Neural cell (in vitro differentiated cells): Measurements from ENCODE around the gene SENP3. TPM values are rescaled to one million over a fixed set of nuclear protein-coding genes. Genes with fewer than 3 reads are reported as not detected.
"Not testable (repeated sequence)": the region's sequence is repeated elsewhere in the genome, so short reads cannot be mapped to it uniquely, and the experiment has no call there.

Experiments used
- H2AFZ ChIP-seq: fragments of 200-600, 300-800 bp; sonication (generic), shearing (Covaris generic); 2 replicates; pipeline ENCODE4 v1.6.0; 2014; ENCODE audit warnings: low read depth, mild to moderate bottlenecking, antibody characterized with exemption, low read length, moderate library complexity
- H3F3A ChIP-seq: fragments of 200-600 bp; shearing (Covaris generic); 2 replicates; pipeline ENCODE4 v1.6.1; 2016; ENCODE audit warnings: mild to moderate bottlenecking, moderate library complexity, mixed read lengths, antibody characterized with exemption, low read length; ENCODE audit not compliant: insufficient read depth, poor library complexity, severe bottlenecking
- H3K27ac ChIP-seq: fragments of 200-600, 300-800 bp; sonication (generic), shearing (Covaris generic); 2 replicates; pipeline ENCODE4 v1.5.1; 2014; ENCODE audit warnings: mild to moderate bottlenecking, low read length, moderate library complexity
- H3K27me3 ChIP-seq: fragments of 300-800, 200-600 bp; sonication (generic), shearing (Covaris generic); 2 replicates; pipeline ENCODE4 v1.6.0; 2014; ENCODE audit warnings: mild to moderate bottlenecking, low read depth, low read length, moderate library complexity; ENCODE audit not compliant: insufficient read depth
- H3K36me3 ChIP-seq: fragments of 300-800, 200-600 bp; sonication (generic), shearing (Covaris generic); 2 replicates; pipeline ENCODE4 v1.5.1; 2014; ENCODE audit warnings: mild to moderate bottlenecking, antibody characterized with exemption, low read length, moderate library complexity; ENCODE audit not compliant: insufficient read depth
- H3K4me2 ChIP-seq: fragments of 300-800, 200-600 bp; sonication (generic), shearing (Covaris generic); 2 replicates; pipeline ENCODE4 v1.6.0; 2014; ENCODE audit warnings: mild to moderate bottlenecking, low read length
- H3K4me3 ChIP-seq: fragments of 300-800, 200-600 bp; sonication (generic), shearing (Covaris generic); 2 replicates; pipeline ENCODE4 v1.5.1; 2014; ENCODE audit warnings: mild to moderate bottlenecking, low read length, moderate library complexity
- H3K79me2 ChIP-seq: fragments of 200-600 bp; shearing (Covaris generic); replicated peaks from 2 replicates; pipeline ENCODE4 v1.6.0; 2014; ENCODE audit warnings: mild to moderate bottlenecking, low read length, moderate library complexity; ENCODE audit not compliant: insufficient read depth
- H3K9ac ChIP-seq: fragments of 300-800, 200-600 bp; sonication (generic), shearing (Covaris generic); 2 replicates; pipeline ENCODE4 v1.6.1; 2016; ENCODE audit warnings: mild to moderate bottlenecking, low read length, mixed read lengths
- H3K9me2 ChIP-seq: fragments of 200-600 bp; shearing (Covaris generic); 2 replicates; pipeline ENCODE4 v1.6.1; 2016; ENCODE audit warnings: mild to moderate bottlenecking, low read length, mixed read lengths; ENCODE audit not compliant: insufficient read depth
- H3K9me3 ChIP-seq: fragments of 200-600, 300-800 bp; sonication (generic), shearing (Covaris generic); 2 replicates; pipeline ENCODE4 v1.6.1; 2016; ENCODE audit warnings: mild to moderate bottlenecking, mixed run types, low read length, moderate library complexity, mixed read lengths
- H4K20me1 ChIP-seq: fragments of 200-600 bp; shearing (Covaris generic); 2 replicates; pipeline ENCODE4 v1.6.1; 2016; ENCODE audit warnings: mild to moderate bottlenecking, mixed run types; ENCODE audit not compliant: insufficient read depth
- EP300 ChIP-seq: fragments of 450-650 bp; conservative IDR thresholded peaks from 2 replicates; pipeline ENCODE4 v1.6.1; 2014; ENCODE audit warnings: antibody characterized with exemption, mild to moderate bottlenecking, moderate library complexity; ENCODE audit not compliant: poor library complexity, severe bottlenecking
- EZH2 ChIP-seq: fragments of 200-600, 300-800 bp; shearing (Covaris generic), sonication (generic); IDR thresholded peaks from 2 replicates; pipeline ENCODE4 v1.6.1; 2014; ENCODE audit warnings: antibody characterized with exemption, low read length, borderline replicate concordance, mild to moderate bottlenecking; ENCODE audit not compliant: insufficient read depth, poor library complexity, severe bottlenecking
- MXI1 ChIP-seq: fragments of 450-650 bp; conservative IDR thresholded peaks from 2 replicates; pipeline ENCODE4 v1.6.1; 2014; ENCODE audit warnings: antibody characterized with exemption, mild to moderate bottlenecking; ENCODE audit not compliant: poor library complexity, severe bottlenecking
- POLR2AphosphoS5 ChIP-seq: IDR thresholded peaks from 2 replicates; pipeline ENCODE4 v1.6.1; 2012
- RAD21 ChIP-seq: fragments of 450-650 bp; conservative IDR thresholded peaks from 2 replicates; pipeline ENCODE4 v1.6.1; 2014; ENCODE audit warnings: antibody characterized with exemption, mild to moderate bottlenecking, moderate library complexity
- REST ChIP-seq: IDR thresholded peaks from 2 replicates; pipeline ENCODE4 v1.6.1; 2012; ENCODE audit warnings: borderline replicate concordance
- SMC3 ChIP-seq: fragments of 450-650 bp; conservative IDR thresholded peaks from 2 replicates; pipeline ENCODE4 v1.6.1; 2014; ENCODE audit warnings: antibody characterized with exemption, mild to moderate bottlenecking, moderate library complexity; ENCODE audit not compliant: poor library complexity
- TAF1 ChIP-seq: IDR thresholded peaks from 2 replicates; pipeline ENCODE4 v1.6.1; 2012; ENCODE audit warnings: low read depth
- polyA plus RNA-seq: library from polyadenylated mRNA; depleted of rRNA; stranded (reverse); fragments of >200 nt; gene quantifications from 2 replicates; pipeline ENCODE4 v1.2.3, GENCODE V29; 2014
- TF ChIP-seq, protein P1 (sequence below): fragments of 450-650 bp; IDR thresholded peaks from 2 replicates; pipeline ENCODE4 v1.5.1; 2014; ENCODE audit warnings: antibody characterized with exemption, mild to moderate bottlenecking, moderate library complexity; ENCODE audit not compliant: poor library complexity, severe bottlenecking

SENP3 gene
- polyA plus RNA-seq, 1 donor from 2014 or later: 151 TPM

GRCh38 chr17:7593296-7593695 is 31.6 kb downstream of the SENP3 start:
- Histone ChIP-seq H3K27ac (no peak overlapping the region), H3K9ac (no peak overlapping the region), H3K36me3 (peaks cover 7% of the 10 kb centered on the region), H3K9me3 (no peaks in the 10 kb centered on the region), H3K4me3 (no peak overlapping the region), H3K9me2 (no peaks in the 10 kb centered on the region), H3K79me2 (no peaks in the 10 kb centered on the region), H2AFZ (no peak overlapping the region), H3K4me2 (no peak overlapping the region), H3F3A (no peaks in the 10 kb centered on the region), H4K20me1 (no peaks in the 10 kb centered on the region), H3K27me3 (no peaks in the 10 kb centered on the region)
- TF ChIP-seq POLR2AphosphoS5: no peak

DNA sequence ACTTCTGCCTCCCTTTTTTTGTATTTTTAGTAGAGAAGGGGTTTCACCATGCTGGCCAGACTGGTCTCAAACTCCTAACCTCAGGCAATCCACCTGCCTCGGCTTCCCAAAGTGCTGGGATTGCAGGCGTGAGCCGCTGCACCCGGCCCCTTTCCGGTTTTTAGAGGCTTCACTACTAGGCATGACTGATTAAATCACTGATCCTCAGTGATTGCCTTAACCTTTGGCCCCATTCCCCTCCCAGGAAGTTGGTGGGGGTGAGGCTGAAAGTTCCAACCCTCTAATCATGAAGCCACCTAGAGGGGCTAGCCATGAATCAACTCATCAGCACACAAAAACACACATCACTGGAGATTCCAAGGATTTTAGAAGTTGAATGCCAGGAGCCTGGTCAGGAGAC is 35.8 kb downstream of the SENP3 start:
- H3K4me3 ChIP-seq, H3K9ac ChIP-seq, H3K27ac ChIP-seq, H2AFZ ChIP-seq, H3K79me2 ChIP-seq, H4K20me1 ChIP-seq, H3K4me2 ChIP-seq, H3K27me3 ChIP-seq, H3K36me3 ChIP-seq, H3K9me3 ChIP-seq, H3F3A ChIP-seq, H3K9me2 ChIP-seq: not testable (repeated sequence)

GRCh38 chr17:7606280-7606679 is 44.6 kb downstream of the SENP3 start:
- H2AFZ ChIP-seq: no peak overlapping the region
- H3K36me3 ChIP-seq: no peaks in the 10 kb centered on the region
- no peak overlapping the region for H3K4me2 ChIP-seq
- H3K9me2 ChIP-seq: no peaks in the 10 kb centered on the region
- H3K27ac ChIP-seq: no peak overlapping the region
- no peaks in the 10 kb centered on the region for H3F3A ChIP-seq
- no peak overlapping the region for H3K9ac ChIP-seq
- H3K27me3 ChIP-seq: no peaks in the 10 kb centered on the region
- H3K9me3 ChIP-seq: no peaks in the 10 kb centered on the region
- peaks cover 33% of the 10 kb centered on the region for H3K79me2 ChIP-seq
- TF ChIP-seq EZH2 (no peak), RAD21 (no peak), SMC3 (no peak), REST (no peak), TAF1 (no peak), POLR2AphosphoS5 (no peak), EP300 (no peak), MXI1 (no peak)
- TF ChIP-seq, protein P1, sequence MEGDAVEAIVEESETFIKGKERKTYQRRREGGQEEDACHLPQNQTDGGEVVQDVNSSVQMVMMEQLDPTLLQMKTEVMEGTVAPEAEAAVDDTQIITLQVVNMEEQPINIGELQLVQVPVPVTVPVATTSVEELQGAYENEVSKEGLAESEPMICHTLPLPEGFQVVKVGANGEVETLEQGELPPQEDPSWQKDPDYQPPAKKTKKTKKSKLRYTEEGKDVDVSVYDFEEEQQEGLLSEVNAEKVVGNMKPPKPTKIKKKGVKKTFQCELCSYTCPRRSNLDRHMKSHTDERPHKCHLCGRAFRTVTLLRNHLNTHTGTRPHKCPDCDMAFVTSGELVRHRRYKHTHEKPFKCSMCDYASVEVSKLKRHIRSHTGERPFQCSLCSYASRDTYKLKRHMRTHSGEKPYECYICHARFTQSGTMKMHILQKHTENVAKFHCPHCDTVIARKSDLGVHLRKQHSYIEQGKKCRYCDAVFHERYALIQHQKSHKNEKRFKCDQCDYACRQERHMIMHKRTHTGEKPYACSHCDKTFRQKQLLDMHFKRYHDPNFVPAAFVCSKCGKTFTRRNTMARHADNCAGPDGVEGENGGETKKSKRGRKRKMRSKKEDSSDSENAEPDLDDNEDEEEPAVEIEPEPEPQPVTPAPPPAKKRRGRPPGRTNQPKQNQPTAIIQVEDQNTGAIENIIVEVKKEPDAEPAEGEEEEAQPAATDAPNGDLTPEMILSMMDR: no peak
- H4K20me1 ChIP-seq: no peaks in the 10 kb centered on the region
- no peak overlapping the region for H3K4me3 ChIP-seq
